ENCODE results near the gene GNAQ.

DNA sequence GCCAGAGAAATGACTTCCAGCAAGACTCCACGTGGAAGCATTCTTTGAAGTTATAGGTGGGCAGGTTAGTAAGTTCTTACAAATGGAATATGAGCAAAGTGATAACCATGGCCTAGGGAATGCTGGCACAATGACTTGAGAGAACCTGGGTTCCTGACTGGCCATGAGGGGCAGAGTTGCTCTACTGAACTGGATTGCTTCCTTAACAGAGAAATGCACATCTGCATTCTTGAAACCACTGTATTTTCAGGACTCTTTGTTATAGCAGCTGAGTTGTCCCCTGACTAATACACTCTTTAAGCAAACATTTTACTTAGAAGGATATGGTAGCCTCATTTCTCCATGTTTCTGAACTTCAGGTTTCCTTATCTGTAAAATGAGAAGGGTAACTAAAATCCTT lies 275.2 kb downstream of the GNAQ start:
- TF ChIP-seq, protein P1, sequence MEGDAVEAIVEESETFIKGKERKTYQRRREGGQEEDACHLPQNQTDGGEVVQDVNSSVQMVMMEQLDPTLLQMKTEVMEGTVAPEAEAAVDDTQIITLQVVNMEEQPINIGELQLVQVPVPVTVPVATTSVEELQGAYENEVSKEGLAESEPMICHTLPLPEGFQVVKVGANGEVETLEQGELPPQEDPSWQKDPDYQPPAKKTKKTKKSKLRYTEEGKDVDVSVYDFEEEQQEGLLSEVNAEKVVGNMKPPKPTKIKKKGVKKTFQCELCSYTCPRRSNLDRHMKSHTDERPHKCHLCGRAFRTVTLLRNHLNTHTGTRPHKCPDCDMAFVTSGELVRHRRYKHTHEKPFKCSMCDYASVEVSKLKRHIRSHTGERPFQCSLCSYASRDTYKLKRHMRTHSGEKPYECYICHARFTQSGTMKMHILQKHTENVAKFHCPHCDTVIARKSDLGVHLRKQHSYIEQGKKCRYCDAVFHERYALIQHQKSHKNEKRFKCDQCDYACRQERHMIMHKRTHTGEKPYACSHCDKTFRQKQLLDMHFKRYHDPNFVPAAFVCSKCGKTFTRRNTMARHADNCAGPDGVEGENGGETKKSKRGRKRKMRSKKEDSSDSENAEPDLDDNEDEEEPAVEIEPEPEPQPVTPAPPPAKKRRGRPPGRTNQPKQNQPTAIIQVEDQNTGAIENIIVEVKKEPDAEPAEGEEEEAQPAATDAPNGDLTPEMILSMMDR (IDR thresholded peaks at IDR 0.05 in 2 of 3, conservative IDR thresholded peaks at IDR 0.05 in 1 of 3; ENCODE audit: borderline replicate concordance in 1 of 3, insufficient read depth in 1 of 3, low read depth in 2 of 3, low read length in 2 of 3) = peak in 1 of 3 experiments; percentile 19; a peak in 1 of 6 replicates
- TF ChIP-seq POLR2AphosphoS5 (IDR thresholded peaks at IDR 0.05; ENCODE audit: low read depth, low read length) = no peak
- no peak for TF ChIP-seq POLR2A (IDR thresholded peaks at IDR 0.05; ENCODE audit: borderline replicate concordance, extremely low read depth, insufficient read depth, insufficient read length)
- TF ChIP-seq EZH2 (IDR thresholded peaks at IDR 0.05) = no peak
- TF ChIP-seq SP1 (IDR thresholded peaks at IDR 0.05; ENCODE audit: low read depth) = no peak
- no peak for TF ChIP-seq YY1 (IDR thresholded peaks at IDR 0.05; ENCODE audit: extremely low read depth, insufficient replicate concordance, low read depth, low read length)
- TF ChIP-seq, protein P2, sequence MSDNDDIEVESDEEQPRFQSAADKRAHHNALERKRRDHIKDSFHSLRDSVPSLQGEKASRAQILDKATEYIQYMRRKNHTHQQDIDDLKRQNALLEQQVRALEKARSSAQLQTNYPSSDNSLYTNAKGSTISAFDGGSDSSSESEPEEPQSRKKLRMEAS (IDR thresholded peaks at IDR 0.05) = no peak
- no peak for TF ChIP-seq EGR1 (IDR thresholded peaks at IDR 0.05; ENCODE audit: low read depth)
